ENCODE measurements around the gene MAP4K1. TPM values are rescaled to one million over a fixed set of nuclear protein-coding genes. Genes with fewer than 3 reads are reported as not detected.

MAP4K1 gene
- total RNA-seq, 1 donor from 2014 or later, result 11.4 TPM

DNA sequence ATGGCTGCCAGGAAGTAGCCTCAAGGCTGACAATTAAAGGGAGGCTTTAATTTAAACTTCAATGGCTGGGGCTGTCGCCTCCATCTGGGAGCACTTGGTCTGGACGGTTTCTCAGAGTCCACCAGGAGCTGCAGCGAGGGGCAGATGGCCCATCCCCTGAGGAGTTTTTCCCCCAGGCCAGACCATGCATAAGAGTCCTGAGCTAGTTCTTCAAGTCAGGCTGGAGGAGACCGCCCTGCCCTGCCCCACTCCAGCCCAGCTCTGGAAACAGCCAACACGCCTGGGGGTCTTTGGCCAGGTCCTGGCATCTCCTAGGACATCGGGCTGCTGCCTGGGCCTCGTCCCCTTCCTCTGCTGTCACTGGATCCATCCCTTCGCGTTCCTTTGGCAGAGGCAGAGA is 24.4 kb upstream of the MAP4K1 start:
- Histone ChIP-seq H3K27ac (no peak overlapping the region), H3K36me3 (no peaks in the 10 kb centered on the region), H3K4me3 (no peak overlapping the region), H3K27me3 (ENCODE audit: low read depth) (no peaks in the 10 kb centered on the region), H3K9me3 (no peaks in the 10 kb centered on the region), H3K4me1 (peaks cover 14% of the 10 kb centered on the region)
- intact Hi-C loops (cut with DNase I), result no loop called here
- DNase-seq (no peak), ATAC-seq (no peak)
- TF ChIP-seq, protein P1, sequence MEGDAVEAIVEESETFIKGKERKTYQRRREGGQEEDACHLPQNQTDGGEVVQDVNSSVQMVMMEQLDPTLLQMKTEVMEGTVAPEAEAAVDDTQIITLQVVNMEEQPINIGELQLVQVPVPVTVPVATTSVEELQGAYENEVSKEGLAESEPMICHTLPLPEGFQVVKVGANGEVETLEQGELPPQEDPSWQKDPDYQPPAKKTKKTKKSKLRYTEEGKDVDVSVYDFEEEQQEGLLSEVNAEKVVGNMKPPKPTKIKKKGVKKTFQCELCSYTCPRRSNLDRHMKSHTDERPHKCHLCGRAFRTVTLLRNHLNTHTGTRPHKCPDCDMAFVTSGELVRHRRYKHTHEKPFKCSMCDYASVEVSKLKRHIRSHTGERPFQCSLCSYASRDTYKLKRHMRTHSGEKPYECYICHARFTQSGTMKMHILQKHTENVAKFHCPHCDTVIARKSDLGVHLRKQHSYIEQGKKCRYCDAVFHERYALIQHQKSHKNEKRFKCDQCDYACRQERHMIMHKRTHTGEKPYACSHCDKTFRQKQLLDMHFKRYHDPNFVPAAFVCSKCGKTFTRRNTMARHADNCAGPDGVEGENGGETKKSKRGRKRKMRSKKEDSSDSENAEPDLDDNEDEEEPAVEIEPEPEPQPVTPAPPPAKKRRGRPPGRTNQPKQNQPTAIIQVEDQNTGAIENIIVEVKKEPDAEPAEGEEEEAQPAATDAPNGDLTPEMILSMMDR (IDR thresholded peaks at IDR 0.05), result no peak

DNA sequence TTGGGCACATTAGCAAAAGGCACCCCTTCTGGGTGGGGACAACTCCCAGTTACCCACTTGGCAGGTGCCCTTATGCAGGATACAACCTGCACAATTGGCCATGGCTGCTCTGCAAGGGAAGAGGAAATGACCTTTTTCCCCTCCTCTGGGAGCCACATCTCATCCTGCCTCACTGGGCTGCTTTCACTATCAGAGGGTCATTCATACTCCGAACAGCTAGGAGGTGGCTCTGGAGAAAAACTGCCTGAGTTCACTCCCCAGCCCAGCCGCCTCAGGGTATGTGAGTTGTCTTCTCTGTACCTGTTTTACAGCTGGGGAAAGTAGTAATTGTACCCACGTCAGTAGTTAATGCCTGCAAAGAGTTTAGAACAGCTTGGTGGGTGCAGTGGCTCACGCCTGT is 22.6 kb upstream of the MAP4K1 start:
- no peak overlapping the region for H3K4me3 ChIP-seq
- ATAC-seq, result no peak
- peak overlapping the region; percentile 37 for H3K27ac ChIP-seq

DNA sequence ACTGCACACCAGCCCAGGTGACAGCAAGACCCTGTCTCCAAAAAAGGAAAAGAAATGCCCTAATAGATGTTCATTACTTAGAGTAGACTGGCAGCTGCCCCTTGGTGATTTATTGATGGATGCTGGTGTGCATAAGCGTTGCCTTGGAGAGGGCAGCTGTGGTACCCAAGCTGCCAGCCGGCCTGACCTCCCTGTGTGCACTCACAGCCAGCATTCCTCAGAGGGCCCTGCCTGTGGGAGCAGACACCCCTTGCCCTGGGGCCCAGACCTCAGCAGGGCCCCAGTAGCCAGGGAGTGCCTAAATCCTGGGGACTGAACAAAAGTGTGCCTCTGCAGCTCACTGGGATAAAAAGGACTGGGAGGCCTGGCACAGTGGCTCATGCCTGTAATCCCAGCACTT is 21.9 kb upstream of the MAP4K1 start:
- peak overlapping the region; percentile 37 for H3K27ac ChIP-seq
- ATAC-seq, result no peak

More for the DNA sequence above, 22.6 kb upstream of the MAP4K1 start:
- H3K36me3 ChIP-seq, result peaks cover 9% of the 10 kb centered on the region
- H3K4me1 ChIP-seq, result peaks cover 26% of the 10 kb centered on the region
- no peaks in the 10 kb centered on the region for H3K27me3 ChIP-seq (ENCODE audit: low read depth)
- TF ChIP-seq, protein P1 (IDR thresholded peaks at IDR 0.05), result no peak
- no peak for DNase-seq
- H3K9me3 ChIP-seq, result no peaks in the 10 kb centered on the region
- intact Hi-C loops (cut with DNase I), result no loop called here

DNA sequence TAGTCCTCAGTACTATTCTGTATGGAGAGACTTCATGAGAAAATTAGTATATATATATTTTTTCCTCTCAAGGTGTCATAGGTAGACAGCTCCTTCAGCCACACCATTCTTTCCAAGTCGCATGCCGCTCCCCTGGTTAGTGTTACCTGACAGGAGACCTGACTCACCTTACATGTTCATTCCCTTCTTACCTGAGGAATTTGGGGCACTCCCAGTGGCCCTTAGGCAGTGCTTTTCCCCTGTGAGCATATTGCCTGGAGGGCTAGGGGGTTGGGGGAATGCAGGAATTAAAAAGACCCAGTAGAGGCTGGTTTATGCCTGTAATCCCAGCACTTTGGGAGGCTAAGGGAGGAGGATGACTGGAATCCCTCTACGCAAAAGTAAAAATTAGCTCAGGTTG is 20.7 kb upstream of the MAP4K1 start:
- intact Hi-C loops (cut with DNase I), result no loop called here
- no peak for DNase-seq
- no peaks in the 10 kb centered on the region for H3K27me3 ChIP-seq (ENCODE audit: low read depth)
- no peak for ATAC-seq
- peaks cover 33% of the 10 kb centered on the region for H3K4me1 ChIP-seq
- no peak overlapping the region for H3K4me3 ChIP-seq
- peaks cover 19% of the 10 kb centered on the region for H3K36me3 ChIP-seq
- TF ChIP-seq, protein P1 (IDR thresholded peaks at IDR 0.05), result no peak
- H3K27ac ChIP-seq, result no peak overlapping the region
- no peaks in the 10 kb centered on the region for H3K9me3 ChIP-seq

More for the DNA sequence above, 21.9 kb upstream of the MAP4K1 start:
- Histone ChIP-seq H3K27me3 (ENCODE audit: low read depth) (no peaks in the 10 kb centered on the region), H3K4me3 (no peak overlapping the region), H3K36me3 (peaks cover 16% of the 10 kb centered on the region), H3K4me1 (peaks cover 31% of the 10 kb centered on the region), H3K9me3 (no peaks in the 10 kb centered on the region)
- TF ChIP-seq, protein P1 (IDR thresholded peaks at IDR 0.05), result no peak
- intact Hi-C loops (cut with DNase I), result no loop called here
- DNase-seq, result no peak

DNA sequence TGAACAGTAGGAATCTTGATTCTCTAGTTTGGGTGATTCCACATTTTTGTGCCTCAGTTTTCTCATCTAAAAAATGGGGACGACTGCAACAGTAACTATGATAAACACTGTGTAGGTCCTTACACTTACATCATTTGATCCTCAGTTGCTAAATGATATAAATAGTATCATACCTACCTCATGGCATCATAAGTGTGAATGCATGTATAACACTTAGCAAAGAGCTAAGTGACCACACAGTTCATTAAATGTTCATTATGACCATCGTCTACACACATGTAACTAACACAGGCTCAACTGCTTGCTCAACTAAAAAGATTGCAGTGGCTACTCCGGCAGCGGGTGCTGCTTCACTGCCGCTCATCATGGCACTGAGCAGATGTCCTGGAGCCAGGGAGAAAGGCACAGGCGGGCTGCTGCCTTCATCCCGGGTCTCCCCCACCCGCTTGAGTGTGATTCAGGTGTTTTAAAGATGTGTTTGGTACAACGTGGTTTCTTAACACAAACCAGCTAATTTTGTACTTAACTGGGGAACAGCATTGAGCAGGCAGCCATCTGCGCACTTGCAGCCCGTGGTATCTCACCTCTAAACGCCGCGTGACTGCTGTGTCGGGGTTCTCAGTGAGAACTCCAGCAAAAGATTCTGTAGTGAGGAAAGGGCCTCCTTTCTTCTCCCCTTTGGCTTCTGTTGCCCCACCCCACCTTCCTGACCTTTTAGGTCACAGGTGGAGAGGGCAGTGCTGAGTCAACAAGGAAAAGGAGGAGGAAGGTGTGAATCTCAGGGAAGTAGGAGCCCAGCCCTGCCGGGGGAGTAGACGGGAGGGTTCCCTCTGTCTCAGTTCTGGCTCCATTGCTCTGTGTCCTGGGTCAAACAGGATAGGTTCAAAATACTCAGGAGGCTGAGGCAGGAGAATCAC is 18.0 kb upstream of the MAP4K1 start:
- H3K27me3 ChIP-seq (ENCODE audit: low read depth), result no peaks in the 10 kb centered on the region
- peak overlapping the region; percentile 44 for H3K27ac ChIP-seq
- TF ChIP-seq, protein P1 (IDR thresholded peaks at IDR 0.05), result no peak
- H3K36me3 ChIP-seq, result peaks cover 43% of the 10 kb centered on the region
- peaks cover 45% of the 10 kb centered on the region for H3K4me1 ChIP-seq
- intact Hi-C loops (cut with DNase I), result no loop called here
- DNase-seq (no peak), ATAC-seq (no peak)
- H3K4me3 ChIP-seq, result no peak overlapping the region
- no peaks in the 10 kb centered on the region for H3K9me3 ChIP-seq
